ENCODE data around the gene INPP5K. TPM values are rescaled to one million over a fixed set of nuclear protein-coding genes. Genes with fewer than 3 reads are reported as not detected.
"Not testable (repeated sequence)": the region's sequence is repeated elsewhere in the genome, so short reads cannot be mapped to it uniquely, and the experiment has no call there.

Gene INPP5K
- total RNA-seq, 1 donor from 2014 or later = 40.9 TPM

DNA sequence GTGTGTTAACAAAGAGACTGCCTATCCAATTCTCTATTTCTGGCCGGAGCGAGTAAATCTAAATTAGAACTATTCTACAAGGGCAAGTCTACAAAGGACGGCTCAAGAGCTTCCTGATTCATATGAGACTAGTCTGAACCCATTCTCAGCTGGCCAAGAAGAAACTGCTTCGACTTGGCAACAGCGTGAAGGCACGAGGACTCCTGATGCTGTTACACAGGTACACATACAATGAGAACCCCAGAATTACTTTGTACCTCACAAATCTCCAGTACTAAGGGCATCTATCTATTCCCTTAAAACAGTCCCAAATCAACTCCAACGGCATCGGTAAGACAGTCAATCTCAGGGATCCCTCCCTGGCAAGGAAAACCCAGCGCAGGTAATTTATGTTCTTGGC is 61.9 kb downstream of the INPP5K start:
- H3K27me3 Mint-ChIP-seq (ENCODE audit: unreplicated experiment) = peaks cover 18% of the 10 kb centered on the region
- H3K4me3 Mint-ChIP-seq (ENCODE audit: unreplicated experiment) = peak overlapping the region; percentile 95
- peak overlapping the region; percentile 91 for H3K27ac Mint-ChIP-seq (ENCODE audit: unreplicated experiment)
- peaks cover 36% of the 10 kb centered on the region for H3K4me1 Mint-ChIP-seq (ENCODE audit: unreplicated experiment)
- TF ChIP-seq, protein P1, sequence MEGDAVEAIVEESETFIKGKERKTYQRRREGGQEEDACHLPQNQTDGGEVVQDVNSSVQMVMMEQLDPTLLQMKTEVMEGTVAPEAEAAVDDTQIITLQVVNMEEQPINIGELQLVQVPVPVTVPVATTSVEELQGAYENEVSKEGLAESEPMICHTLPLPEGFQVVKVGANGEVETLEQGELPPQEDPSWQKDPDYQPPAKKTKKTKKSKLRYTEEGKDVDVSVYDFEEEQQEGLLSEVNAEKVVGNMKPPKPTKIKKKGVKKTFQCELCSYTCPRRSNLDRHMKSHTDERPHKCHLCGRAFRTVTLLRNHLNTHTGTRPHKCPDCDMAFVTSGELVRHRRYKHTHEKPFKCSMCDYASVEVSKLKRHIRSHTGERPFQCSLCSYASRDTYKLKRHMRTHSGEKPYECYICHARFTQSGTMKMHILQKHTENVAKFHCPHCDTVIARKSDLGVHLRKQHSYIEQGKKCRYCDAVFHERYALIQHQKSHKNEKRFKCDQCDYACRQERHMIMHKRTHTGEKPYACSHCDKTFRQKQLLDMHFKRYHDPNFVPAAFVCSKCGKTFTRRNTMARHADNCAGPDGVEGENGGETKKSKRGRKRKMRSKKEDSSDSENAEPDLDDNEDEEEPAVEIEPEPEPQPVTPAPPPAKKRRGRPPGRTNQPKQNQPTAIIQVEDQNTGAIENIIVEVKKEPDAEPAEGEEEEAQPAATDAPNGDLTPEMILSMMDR (IDR thresholded peaks at IDR 0.05; ENCODE audit: unreplicated experiment) = no peak
- peaks cover 13% of the 10 kb centered on the region for H3K36me3 Mint-ChIP-seq (ENCODE audit: low read depth, unreplicated experiment)
- no peaks in the 10 kb centered on the region for H3K9me3 Mint-ChIP-seq (ENCODE audit: unreplicated experiment)
- no peak for DNase-seq (ENCODE audit: low spot score)

- Mint-ChIP-seq H3K36me3 (ENCODE audit: low read depth, unreplicated experiment) (peaks cover 21% of the 10 kb centered on the region), H3K27ac (ENCODE audit: unreplicated experiment) (peak overlapping the region; percentile 22), H3K4me1 (ENCODE audit: unreplicated experiment) (peaks cover 44% of the 10 kb centered on the region), H3K4me3 (ENCODE audit: unreplicated experiment) (peak overlapping the region; percentile 80), H3K27me3 (ENCODE audit: unreplicated experiment) (peaks cover 18% of the 10 kb centered on the region)
- DNase-seq (ENCODE audit: low spot score); H3K9me3 Mint-ChIP-seq (ENCODE audit: unreplicated experiment): not testable (repeated sequence)
These were observed 62.7 kb downstream of the INPP5K start for GRCh38 chr17:1453694-1454093.

- H3K27me3 Mint-ChIP-seq (ENCODE audit: unreplicated experiment) = peaks cover 16% of the 10 kb centered on the region
- peak overlapping the region; percentile 70 for H3K27ac Mint-ChIP-seq (ENCODE audit: unreplicated experiment)
- H3K4me3 Mint-ChIP-seq (ENCODE audit: unreplicated experiment) = peak overlapping the region; percentile 80
- no peak for DNase-seq (ENCODE audit: low spot score)
- no peaks in the 10 kb centered on the region for H3K9me3 Mint-ChIP-seq (ENCODE audit: unreplicated experiment)
- TF ChIP-seq, protein P1 (IDR thresholded peaks at IDR 0.05; ENCODE audit: unreplicated experiment) = no peak
- peaks cover 47% of the 10 kb centered on the region for H3K4me1 Mint-ChIP-seq (ENCODE audit: unreplicated experiment)
- peaks cover 21% of the 10 kb centered on the region for H3K36me3 Mint-ChIP-seq (ENCODE audit: low read depth, unreplicated experiment)
These were observed 63.6 kb downstream of the INPP5K start for GRCh38 chr17:1452836-1453235.

DNA sequence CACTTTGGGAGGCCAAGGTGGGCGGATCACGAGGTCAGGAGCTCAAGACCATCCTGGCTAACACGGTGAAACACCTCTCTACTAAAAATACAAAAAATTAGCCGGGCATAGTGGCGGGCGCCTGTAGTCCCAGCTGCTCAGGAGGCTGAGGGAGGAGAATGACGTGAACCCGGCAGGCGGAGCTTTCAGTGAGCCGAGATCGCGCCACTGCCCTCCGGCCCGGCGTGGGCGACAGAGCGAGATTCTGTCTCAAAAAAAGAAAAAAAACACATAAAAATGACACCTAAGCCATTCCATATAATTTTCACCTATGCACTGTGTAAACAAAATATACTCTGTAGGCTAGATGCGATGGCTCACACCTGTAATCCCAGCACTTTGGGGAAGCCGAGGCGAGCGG is 66.2 kb downstream of the INPP5K start:
- peaks cover 34% of the 10 kb centered on the region for H3K36me3 Mint-ChIP-seq (ENCODE audit: low read depth, unreplicated experiment)
- peaks cover 69% of the 10 kb centered on the region for H3K4me1 Mint-ChIP-seq (ENCODE audit: unreplicated experiment)
- H3K4me3 Mint-ChIP-seq (ENCODE audit: unreplicated experiment); DNase-seq (ENCODE audit: low spot score); H3K27ac Mint-ChIP-seq (ENCODE audit: unreplicated experiment); H3K9me3 Mint-ChIP-seq (ENCODE audit: unreplicated experiment): not testable (repeated sequence)
- peaks cover 11% of the 10 kb centered on the region for H3K27me3 Mint-ChIP-seq (ENCODE audit: unreplicated experiment)

GRCh38 chr17:1449412-1449967 is 66.9 kb downstream of the INPP5K start:
- H3K4me1 Mint-ChIP-seq (ENCODE audit: unreplicated experiment) = peaks cover 67% of the 10 kb centered on the region
- DNase-seq (ENCODE audit: low spot score) = no peak
- peaks cover 6% of the 10 kb centered on the region for H3K27me3 Mint-ChIP-seq (ENCODE audit: unreplicated experiment)
- H3K9me3 Mint-ChIP-seq (ENCODE audit: unreplicated experiment) = no peaks in the 10 kb centered on the region
- peak overlapping the region; percentile 57 for H3K27ac Mint-ChIP-seq (ENCODE audit: unreplicated experiment)
- H3K4me3 Mint-ChIP-seq (ENCODE audit: unreplicated experiment) = peak overlapping the region; percentile 66
- TF ChIP-seq, protein P1 (IDR thresholded peaks at IDR 0.05; ENCODE audit: unreplicated experiment) = no peak
- H3K36me3 Mint-ChIP-seq (ENCODE audit: low read depth, unreplicated experiment) = peaks cover 31% of the 10 kb centered on the region

DNA sequence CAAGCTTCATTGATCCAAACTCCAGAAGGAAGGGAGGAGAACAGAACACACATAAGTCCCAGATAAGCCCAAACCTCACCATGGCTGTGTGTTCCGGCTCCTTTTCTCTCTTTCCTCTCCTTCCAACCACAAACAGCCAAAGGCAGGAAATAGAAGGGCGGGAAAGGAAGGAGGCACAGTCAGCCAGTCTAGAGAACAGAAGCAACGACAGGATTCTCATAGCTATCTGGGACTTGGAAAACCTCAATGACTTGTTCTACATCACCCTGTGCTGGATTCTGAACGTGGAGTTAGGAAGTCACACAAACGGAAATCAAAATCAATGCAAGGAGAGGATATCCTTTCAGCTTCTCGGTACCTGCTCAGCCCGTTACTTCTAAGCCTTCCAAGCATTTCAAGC is 69.4 kb downstream of the INPP5K start:
- peak overlapping the region; percentile 76 for H3K4me3 Mint-ChIP-seq (ENCODE audit: unreplicated experiment)
- peak; percentile 32 for DNase-seq (ENCODE audit: low spot score)

More for the DNA sequence above, 69.4 kb downstream of the INPP5K start:
- H3K9me3 Mint-ChIP-seq (ENCODE audit: unreplicated experiment) = no peaks in the 10 kb centered on the region
- TF ChIP-seq, protein P1 (IDR thresholded peaks at IDR 0.05; ENCODE audit: unreplicated experiment) = no peak
- H3K27ac Mint-ChIP-seq (ENCODE audit: unreplicated experiment) = peak overlapping the region; percentile 97
- peaks cover 48% of the 10 kb centered on the region for H3K4me1 Mint-ChIP-seq (ENCODE audit: unreplicated experiment)
- peaks cover 3% of the 10 kb centered on the region for H3K27me3 Mint-ChIP-seq (ENCODE audit: unreplicated experiment)
- H3K36me3 Mint-ChIP-seq (ENCODE audit: low read depth, unreplicated experiment) = peaks cover 30% of the 10 kb centered on the region
